AG09319 (cell line): ENCODE measurements around the gene TBL1X.
"Not testable (repeated sequence)": the region's sequence is repeated elsewhere in the genome, so short reads cannot be mapped to it uniquely, and the experiment has no call there.

Experiments used
- DNase-seq: peaks from one replicate; pipeline ENCODE4 v3.0.0-alpha.2; 2010; ENCODE audit warnings: low read depth; ENCODE audit errors: extremely low read depth
- CTCF ChIP-seq: IDR thresholded peaks from 2 replicates; pipeline ENCODE4 v1.5.1; 2011; ENCODE audit warnings: low read depth, mild to moderate bottlenecking, inconsistent platforms, low read length, moderate library complexity

The TBL1X gene

GRCh38 chrX:9767375-9767774 lies 302.5 kb downstream of the TBL1X start:
- TF ChIP-seq CTCF = no peak
- DNase-seq = no peak

- not testable (repeated sequence) for DNase-seq
These were observed 303.5 kb downstream of the TBL1X start for GRCh38 chrX:9768321-9768839.

GRCh38 chrX:9770319-9770718 lies 305.5 kb downstream of the TBL1X start:
- DNase-seq = no peak

GRCh38 chrX:9772943-9773342 lies 308.1 kb downstream of the TBL1X start:
- no peak for TF ChIP-seq CTCF
- no peak for DNase-seq

More at GRCh38 chrX:9770319-9770718, 305.5 kb downstream of the TBL1X start:
- TF ChIP-seq CTCF = no peak

GRCh38 chrX:9775930-9776329 lies 311.1 kb downstream of the TBL1X start:
- TF ChIP-seq CTCF = no peak

GRCh38 chrX:9781941-9782340 lies 317.1 kb downstream of the TBL1X start:
- no peak for TF ChIP-seq CTCF
- DNase-seq = no peak

More at GRCh38 chrX:9775930-9776329, 311.1 kb downstream of the TBL1X start:
- no peak for DNase-seq

GRCh38 chrX:9784332-9784731 lies 319.5 kb downstream of the TBL1X start:
- no peak for DNase-seq
- TF ChIP-seq CTCF = no peak

- no peak for DNase-seq
- TF ChIP-seq CTCF = no peak
These were observed 320.5 kb downstream of the TBL1X start for GRCh38 chrX:9785254-9785943.
